Left ventricle myocardium inferior (tissue), 1 donor: Measurements from ENCODE around the gene GAS6. TPM values are rescaled to one million over a fixed set of nuclear protein-coding genes. Genes with fewer than 3 reads are reported as not detected.
"Not testable (repeated sequence)": the region's sequence is repeated elsewhere in the genome, so short reads cannot be mapped to it uniquely, and the experiment has no call there.

Source experiments
- DNase-seq: peaks from one replicate; pipeline ENCODE4 v3.0.0-alpha.2; 2020
- H3K27ac ChIP-seq: fragments of 200-600 bp; replicated peaks from 2 replicates; pipeline ENCODE4 v1.8.0; 2021
- H3K27me3 ChIP-seq: fragments of 200-600 bp; 2 replicates; pipeline ENCODE4 v1.8.0; 2021; ENCODE audit warnings: low read depth
- H3K36me3 ChIP-seq: fragments of 200-600 bp; 2 replicates; pipeline ENCODE4 v1.8.0; 2021
- H3K4me1 ChIP-seq: fragments of 200-600 bp; 2 replicates; pipeline ENCODE4 v1.8.0; 2021
- H3K4me3 ChIP-seq: fragments of 200-600 bp; 2 replicates; pipeline ENCODE4 v1.8.0; 2021; ENCODE audit warnings: mild to moderate bottlenecking, moderate library complexity
- H3K9me3 ChIP-seq: fragments of 200-600 bp; replicated peaks from 2 replicates; pipeline ENCODE4 v1.8.0; 2021
- CTCF ChIP-seq: fragments of 200-600 bp; IDR thresholded peaks from 2 replicates; pipeline ENCODE4 v1.8.0; 2021; ENCODE audit warnings: antibody characterized with exemption, mild to moderate bottlenecking, borderline replicate concordance
- intact Hi-C: fragments of 100-400 bp; cut with micrococcal nuclease; formaldehyde crosslinking; loops from one replicate; pipeline ENCODE4 v1.11.0; 2022
- long read RNA-seq: library from polyadenylated mRNA; unstranded; transcript quantifications from one replicate; pipeline ENCODE4 v2.0.0, GENCODE V29; 2021
- total RNA-seq: library from RNA; stranded (reverse); fragmentation: NEBNext Ultra II Directional; extraction: Animal tissue kit (Norgen Biotek cat#: 25700); gene quantifications from one replicate; pipeline ENCODE4 v1.2.1, GENCODE V29; 2021
- donor health status: DM: no; HTN: yes; CAD: no; lungs with severe emphysema.

Gene GAS6
- total RNA-seq, result 186 TPM
- long read RNA-seq, transcript GAS6-204 (1 exons, 2,646 nt), result minor isoform, 152 of 1,546 reads
- long read RNA-seq, transcript GAS6-201 (15 exons, 2,490 nt), result major isoform, 953 of 1,546 reads
- long read RNA-seq, transcript GAS6-205 (9 exons, 2,169 nt), result minor isoform, 8 of 1,546 reads
- long read RNA-seq, partial matches to known transcripts, result 353 of 1,546 reads
- long read RNA-seq, other reads (novel, unspliced or antisense), result 80 of 1,546 reads

- Histone ChIP-seq H3K9me3 (no peaks in the 10 kb centered on the region), H3K27ac (peak within 1 kb of the TSS; percentile 99), H3K4me3 (peak within 1 kb of the TSS; percentile 97), H3K36me3 (peaks cover 17% of the 10 kb centered on the region), H3K4me1 (peaks cover 58% of the 10 kb centered on the region), H3K27me3 (no peaks in the 10 kb centered on the region)
- peak; percentile 34 for TF ChIP-seq CTCF
- intact Hi-C loops, result no loop called here
- DNase-seq, result peak; percentile 82
These were observed at the start of gene GAS6 for GRCh38 chr13:113863524-113864272. Gene GAS6 (minus strand): TSS chr13:113864076. CDS start chr13:113863920, 156 bp downstream.

- peaks cover 39% of the 10 kb centered on the region for H3K27me3 ChIP-seq
- DNase-seq, H3K4me3 ChIP-seq, H3K9me3 ChIP-seq, intact Hi-C loops, H3K36me3 ChIP-seq, H3K4me1 ChIP-seq, H3K27ac ChIP-seq: not testable (repeated sequence)
These were observed 49.5 kb upstream of the GAS6 start for GRCh38 chr13:113913408-113913807.

GRCh38 chr13:113912596-113912995 lies 48.7 kb upstream of the GAS6 start:
- Histone ChIP-seq H3K27me3 (peaks cover 33% of the 10 kb centered on the region), H3K27ac (no peak overlapping the region), H3K9me3 (peaks cover 4% of the 10 kb centered on the region), H3K4me3 (no peak overlapping the region), H3K4me1 (no peaks in the 10 kb centered on the region), H3K36me3 (no peaks in the 10 kb centered on the region)
- no peak for DNase-seq
- intact Hi-C loops, result no loop called here
- TF ChIP-seq CTCF, result no peak

GRCh38 chr13:113907635-113908617 lies 44.0 kb upstream of the GAS6 start:
- H3K36me3 ChIP-seq, result no peaks in the 10 kb centered on the region
- intact Hi-C loops, result no loop called here
- no peak overlapping the region for H3K4me3 ChIP-seq
- H3K4me1 ChIP-seq, result peaks cover 12% of the 10 kb centered on the region
- H3K27me3 ChIP-seq, result no peaks in the 10 kb centered on the region
- H3K9me3 ChIP-seq, result peaks cover 4% of the 10 kb centered on the region
- no peak for TF ChIP-seq CTCF
- no peak for DNase-seq
- no peak overlapping the region for H3K27ac ChIP-seq

GRCh38 chr13:113906571-113906970 lies 42.7 kb upstream of the GAS6 start:
- H3K4me1 ChIP-seq, result peaks cover 15% of the 10 kb centered on the region
- DNase-seq, result no peak
- no peaks in the 10 kb centered on the region for H3K27me3 ChIP-seq
- TF ChIP-seq CTCF, result no peak
- no peaks in the 10 kb centered on the region for H3K9me3 ChIP-seq
- H3K4me3 ChIP-seq, result no peak overlapping the region
- H3K36me3 ChIP-seq, result no peaks in the 10 kb centered on the region
- intact Hi-C loops, result no loop called here
- H3K27ac ChIP-seq, result no peak overlapping the region
